ENCODE data around the gene TLK2. TPM values are rescaled to one million over a fixed set of nuclear protein-coding genes. Genes with fewer than 3 reads are reported as not detected.

Gene TLK2
- total and polyA plus RNA-seq, 2 experiments from 2014 or later, result 19.6 to 56.1 TPM

- TF ChIP-seq ZNF331 (CRISPR knock-in tag; IDR thresholded peaks at IDR 0.05; ENCODE audit: low read depth) (no peak), CTCF (conservative IDR thresholded peaks at IDR 0.05; ENCODE audit: low read depth in 2 of 2) (no peak), POLR2AphosphoS5 (IDR thresholded peaks at IDR 0.05; ENCODE audit: low read depth) (no peak), CREB1 (CRISPR knock-in tag; IDR thresholded peaks at IDR 0.05; ENCODE audit: low read depth) (no peak), EZH2phosphoT487 (IDR thresholded peaks at IDR 0.05; ENCODE audit: unreplicated experiment) (no peak), ZNF114 (CRISPR knock-in tag; IDR thresholded peaks at IDR 0.05) (no peak), EZH2 (IDR thresholded peaks at IDR 0.05; ENCODE audit: low read depth, unreplicated experiment) (no peak)
Measured at GRCh38 chr17:62630365-62631085, 151.9 kb downstream of the TLK2 start (continued).

- no peaks in the 10 kb centered on the region for H3K27me3 ChIP-seq (ENCODE audit: insufficient read depth)
- Mint-ChIP-seq H3K27ac (no peak overlapping the region), H3K9me3 (no peaks in the 10 kb centered on the region; the same call in 2 of the 3 replicates), H3K36me3 (ENCODE audit: low read depth) (peaks cover 4% of the 10 kb centered on the region), H3K27me3 (ENCODE audit: insufficient read depth, low read depth, poor library complexity) (peaks cover 17% of the 10 kb centered on the region), H3K4me1 (peaks cover 46% of the 10 kb centered on the region), H3K4me3 (no peak overlapping the region; the same call in 2 of the 3 replicates)
- H2AFZ ChIP-seq, result no peak overlapping the region
- DNase-seq (ENCODE audit: low spot score), result no peak
- H3K4me1 ChIP-seq (ENCODE audit: insufficient read depth), result peaks cover 32% of the 10 kb centered on the region
- H4K20me1 ChIP-seq (replicated peaks; ENCODE audit: insufficient read depth), result no peaks in the 10 kb centered on the region
- no peak overlapping the region for H3K4me2 ChIP-seq
- H3F3A ChIP-seq (replicated peaks; ENCODE audit: low read depth), result no peaks in the 10 kb centered on the region
- H3K36me3 ChIP-seq (ENCODE audit: insufficient read depth), result no peaks in the 10 kb centered on the region
- H3K4me3 ChIP-seq, result no peak overlapping the region
- no peak overlapping the region for H3K27ac ChIP-seq (ENCODE audit: low read depth)
- H3K9me2 ChIP-seq (ENCODE audit: insufficient read depth), result no peaks in the 10 kb centered on the region
- H3K79me2 ChIP-seq (replicated peaks; ENCODE audit: insufficient read depth), result peaks cover 64% of the 10 kb centered on the region
- ATAC-seq, result no peak
- no peak for TF ChIP-seq ZNF331 (CRISPR knock-in tag; IDR thresholded peaks at IDR 0.05; ENCODE audit: low read depth)
- TF ChIP-seq ZNF114 (CRISPR knock-in tag; IDR thresholded peaks at IDR 0.05), result no peak
- TF ChIP-seq ETS1 (IDR thresholded peaks at IDR 0.05), result no peak
- no peak for TF ChIP-seq JUNB (IDR thresholded peaks at IDR 0.05; ENCODE audit: unreplicated experiment)
- TF ChIP-seq CTCF (conservative IDR thresholded peaks at IDR 0.05; ENCODE audit: low read depth in 2 of 2), result no peak
- TF ChIP-seq CREB1 (CRISPR knock-in tag; IDR thresholded peaks at IDR 0.05; ENCODE audit: low read depth), result no peak
- TF ChIP-seq ZNF462 (CRISPR knock-in tag; IDR thresholded peaks at IDR 0.05), result no peak
- no peak for TF ChIP-seq NANOG (IDR thresholded peaks at IDR 0.05; ENCODE audit: borderline replicate concordance)
- TF ChIP-seq POLR2AphosphoS5 (IDR thresholded peaks at IDR 0.05; ENCODE audit: low read depth), result no peak
Measured at GRCh38 chr17:62631086-62631935, 152.7 kb downstream of the TLK2 start.
